Activated CD4-positive, alpha-beta memory T cell treated with anti-CD3 and anti-CD28 coated beads, Interleukin-2, amount 10 ng/mL, durations not matched to agents 7 days and 5 days (primary cell): ENCODE data around the gene SIRT2. TPM values are rescaled to one million over a fixed set of nuclear protein-coding genes. Genes with fewer than 3 reads are reported as not detected.

ENCODE experiments used
- CTCF ChIA-PET: fragments of 350-600 bp; sonication (Branson Sonifier 250); formaldehyde crosslinking; loops from one replicate; lab custom pipeline; 2021; ENCODE audit warnings: antibody characterized with exemption, inconsistent platforms; lab: Charles Lee
- POLR2A ChIA-PET: fragments of 350-600 bp; sonication (Branson Sonifier 250); formaldehyde crosslinking; loops from one replicate; lab custom pipeline; 2021; ENCODE audit warnings: antibody characterized with exemption; lab: Charles Lee
- DNase-seq: peaks from one replicate; pipeline ENCODE4 v3.0.0-alpha.2; 2020
- H3K27ac Mint-ChIP-seq: one replicate; pipeline ENCODE4 v1.8.0; 2021; ENCODE audit warnings: mild to moderate bottlenecking, mixed read lengths
- H3K27me3 Mint-ChIP-seq: one replicate; pipeline ENCODE4 v1.8.0; 2021; ENCODE audit warnings: mixed read lengths
- H3K36me3 Mint-ChIP-seq: one replicate; pipeline ENCODE4 v1.8.0; 2021; ENCODE audit warnings: low read depth, mixed read lengths
- H3K4me1 Mint-ChIP-seq: one replicate; pipeline ENCODE4 v1.8.0; 2021; ENCODE audit warnings: mixed read lengths
- H3K4me3 Mint-ChIP-seq: one replicate; pipeline ENCODE4 v1.8.0; 2021; ENCODE audit warnings: mild to moderate bottlenecking, mixed read lengths
- H3K9me3 Mint-ChIP-seq: one replicate; pipeline ENCODE4 v1.8.0; 2021; ENCODE audit warnings: mixed read lengths
- total RNA-seq, 2 experiments: library from RNA; stranded (reverse); gene quantifications; one replicate each; pipeline ENCODE4 v1.2.3, GENCODE V29; 2021

Gene SIRT2
- total RNA-seq, 2 experiments from 2014 or later: 51.4 to 53.2 TPM

DNA sequence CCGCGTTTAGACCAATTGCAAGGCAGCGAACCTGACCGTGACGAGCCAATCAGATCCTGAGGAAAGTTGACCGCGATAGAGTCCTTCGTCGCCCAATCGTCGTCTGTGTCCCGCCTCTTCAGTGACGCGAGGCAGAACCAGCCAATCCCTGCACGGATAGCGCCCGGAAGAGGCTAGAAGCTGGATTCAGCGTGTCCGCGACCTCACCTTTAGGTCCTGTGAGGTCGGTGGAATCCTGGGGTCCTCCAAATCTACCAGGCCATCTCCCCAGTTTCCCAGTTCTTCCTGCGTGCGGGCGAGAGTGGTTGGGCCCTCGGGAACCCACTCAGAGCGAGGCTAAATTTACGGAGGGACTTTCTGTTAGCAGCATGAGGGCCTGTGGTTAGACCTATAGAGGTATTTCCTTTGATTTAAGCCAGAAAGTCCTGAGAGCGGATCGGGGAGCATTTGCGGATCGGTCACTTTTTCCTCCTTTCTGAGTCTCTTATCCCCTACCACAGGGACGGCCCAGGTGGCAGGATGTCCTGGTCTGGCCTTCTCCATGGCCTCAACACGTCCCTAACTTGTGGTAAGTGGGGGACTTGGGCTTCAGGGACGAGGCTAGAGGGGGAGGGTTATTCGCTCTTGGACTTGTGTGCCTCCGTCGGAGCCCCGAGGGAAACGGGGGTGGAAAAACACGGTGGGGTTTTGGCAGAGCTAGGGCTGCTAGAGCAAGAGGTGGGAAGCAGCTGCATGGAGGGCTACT is 31.5 kb upstream of the SIRT2 start, which contains the start of gene MRPS12:
Gene MRPS12 (plus strand): TSS at position 169 of the 745 bp plus-strand sequence. CDS start 351 bp downstream, at position 520.
- Mint-ChIP-seq H3K4me1 (peaks cover 52% of the 10 kb centered on the region), H3K27me3 (no peaks in the 10 kb centered on the region), H3K27ac (peak within 1 kb of the TSS; percentile 92), H3K36me3 (peaks cover 29% of the 10 kb centered on the region), H3K4me3 (peak within 1 kb of the TSS; percentile 93), H3K9me3 (no peaks in the 10 kb centered on the region)
- ChIA-PET CTCF (interaction anchor here (0.6 to 4.6 kb wide), 67 partner anchors 9 to 1039 kb away, joined by 3 to 62 read pairs (median 6); partner anchors contain the start of genes ACTN4, CAPN12, ECH1 and EIF3K), POLR2A (interaction anchor here (0.9 to 2.9 kb wide), 21 partner anchors 9 to 556 kb away, joined by 3 to 22 read pairs (median 4); partner anchors contain the start of genes ACTN4, EIF3K, FAM98C and GMFG)
- DNase-seq: peak; percentile 99

- H3K27ac Mint-ChIP-seq: peak within 1 kb of the TSS; percentile 92
- peaks cover 55% of the 10 kb centered on the region for H3K4me1 Mint-ChIP-seq
- peak within 1 kb of the TSS; percentile 93 for H3K4me3 Mint-ChIP-seq
- peak; percentile 94 for DNase-seq
- no peaks in the 10 kb centered on the region for H3K9me3 Mint-ChIP-seq
- ChIA-PET POLR2A (interaction anchor here (0.6 to 2.9 kb wide), 22 partner anchors 10 to 849 kb away, joined by 3 to 22 read pairs (median 4); partner anchors contain the start of genes ACTN4, EIF3K, FAM98C and GMFG), CTCF (interaction anchor here (0.5 to 4.6 kb wide), 71 partner anchors 8 to 1040 kb away, joined by 3 to 62 read pairs (median 5); partner anchors contain the start of genes ACTN4, CAPN12, ECH1 and EIF3K)
- H3K36me3 Mint-ChIP-seq: peaks cover 28% of the 10 kb centered on the region
- no peaks in the 10 kb centered on the region for H3K27me3 Mint-ChIP-seq
Observed at GRCh38 chr19:38929929-38930775, 30.7 kb upstream of the SIRT2 start, which contains the start of gene SARS2. TSS of gene SARS2 (minus strand) at chr19:38930763. CDS start at chr19:38930736, 27 bp downstream.

DNA sequence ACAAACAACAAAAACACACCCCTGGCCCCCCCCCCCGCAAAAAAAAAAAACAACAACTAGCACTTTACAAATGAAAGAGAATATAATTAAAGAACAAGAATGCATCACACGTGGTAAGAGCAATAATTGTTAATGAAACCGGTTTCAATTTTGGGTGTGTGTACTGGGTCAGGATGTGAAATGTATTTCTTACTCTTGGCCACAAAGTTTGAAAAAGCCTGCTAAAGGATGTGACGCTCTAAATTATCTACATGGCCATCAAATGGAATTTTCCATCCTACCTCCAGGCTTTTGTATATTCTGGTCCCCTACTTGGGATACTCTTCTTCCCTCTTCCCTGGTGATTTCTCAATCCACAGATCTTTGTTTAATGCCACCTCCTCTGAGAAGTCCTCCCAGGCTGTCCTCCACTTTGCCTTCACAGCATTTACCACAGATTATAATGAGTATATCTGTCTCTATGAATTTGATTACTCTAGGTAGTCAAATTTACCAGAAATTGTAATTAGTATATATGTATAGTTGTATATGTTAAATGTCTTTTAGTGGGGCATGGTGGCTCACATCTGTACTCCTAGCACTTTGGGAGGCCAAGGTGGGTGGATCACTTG is 29.1 kb upstream of the SIRT2 start:
- CTCF ChIA-PET: interaction anchor here (2.9 to 4.6 kb wide), 5 partner anchors 27 to 526 kb away, joined by 15 to 62 read pairs (median 21); partner anchors contain the start of genes ECH1, FAM98C, NFKBIB and RINL
- Mint-ChIP-seq H3K4me3 (peak overlapping the region; percentile 93), H3K36me3 (peaks cover 23% of the 10 kb centered on the region), H3K4me1 (peaks cover 65% of the 10 kb centered on the region), H3K27me3 (no peaks in the 10 kb centered on the region), H3K27ac (peak overlapping the region; percentile 92), H3K9me3 (no peaks in the 10 kb centered on the region)
- POLR2A ChIA-PET: interaction anchor here (2.0 to 3.2 kb wide), 3 partner anchors 28 to 194 kb away, joined by 4 to 22 read pairs (median 11); partner anchors contain the start of genes NFKBIB and SIRT2
- DNase-seq: no peak

GRCh38 chr19:38924388-38924787 is 25.0 kb upstream of the SIRT2 start:
- no peak for DNase-seq
- peaks cover 42% of the 10 kb centered on the region for H3K4me1 Mint-ChIP-seq
- H3K9me3 Mint-ChIP-seq: no peaks in the 10 kb centered on the region
- H3K36me3 Mint-ChIP-seq: peaks cover 21% of the 10 kb centered on the region
- no peaks in the 10 kb centered on the region for H3K27me3 Mint-ChIP-seq
- H3K27ac Mint-ChIP-seq: peak overlapping the region; percentile 66
- CTCF ChIA-PET: interaction anchor here (0.8 kb wide), 1 partner anchor 37 kb away, joined by 3 read pairs; no protein-coding TSS in a partner anchor
- no peak overlapping the region for H3K4me3 Mint-ChIP-seq
- POLR2A ChIA-PET: interaction anchor here (1.0 kb wide), 1 partner anchor 75 kb away, joined by 3 read pairs; the partner anchor contains the start of gene HNRNPL

DNA sequence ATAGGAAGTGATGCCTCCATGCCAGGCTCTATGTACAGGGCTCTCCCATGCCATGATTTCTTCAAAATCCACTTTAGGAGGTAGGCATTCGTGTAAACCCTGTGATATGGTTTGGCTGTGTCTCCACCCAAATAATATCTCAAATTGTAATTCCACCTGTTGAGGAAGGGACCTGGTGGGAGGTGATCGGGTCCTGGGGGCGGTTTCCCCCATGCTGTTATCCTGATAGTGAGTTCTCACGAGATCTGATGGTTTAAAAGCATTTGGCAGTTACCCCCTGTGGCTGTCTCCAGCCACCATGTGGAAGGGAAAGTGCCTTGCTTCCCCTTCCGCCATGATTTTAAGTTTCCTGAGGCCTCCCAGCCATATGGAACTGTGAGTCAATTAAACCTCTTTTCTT is 23.1 kb upstream of the SIRT2 start:
- ChIA-PET POLR2A (no interaction called here), CTCF (interaction anchor here (0.7 kb wide), 1 partner anchor 8 kb away, joined by 4 read pairs; the partner anchor contains the start of genes MRPS12 and SARS2)
- H3K4me1 Mint-ChIP-seq: peaks cover 23% of the 10 kb centered on the region
- H3K27me3 Mint-ChIP-seq: no peaks in the 10 kb centered on the region
- DNase-seq: no peak
- no peak overlapping the region for H3K4me3 Mint-ChIP-seq
- no peaks in the 10 kb centered on the region for H3K9me3 Mint-ChIP-seq
- no peak overlapping the region for H3K27ac Mint-ChIP-seq
- H3K36me3 Mint-ChIP-seq: peaks cover 21% of the 10 kb centered on the region

DNA sequence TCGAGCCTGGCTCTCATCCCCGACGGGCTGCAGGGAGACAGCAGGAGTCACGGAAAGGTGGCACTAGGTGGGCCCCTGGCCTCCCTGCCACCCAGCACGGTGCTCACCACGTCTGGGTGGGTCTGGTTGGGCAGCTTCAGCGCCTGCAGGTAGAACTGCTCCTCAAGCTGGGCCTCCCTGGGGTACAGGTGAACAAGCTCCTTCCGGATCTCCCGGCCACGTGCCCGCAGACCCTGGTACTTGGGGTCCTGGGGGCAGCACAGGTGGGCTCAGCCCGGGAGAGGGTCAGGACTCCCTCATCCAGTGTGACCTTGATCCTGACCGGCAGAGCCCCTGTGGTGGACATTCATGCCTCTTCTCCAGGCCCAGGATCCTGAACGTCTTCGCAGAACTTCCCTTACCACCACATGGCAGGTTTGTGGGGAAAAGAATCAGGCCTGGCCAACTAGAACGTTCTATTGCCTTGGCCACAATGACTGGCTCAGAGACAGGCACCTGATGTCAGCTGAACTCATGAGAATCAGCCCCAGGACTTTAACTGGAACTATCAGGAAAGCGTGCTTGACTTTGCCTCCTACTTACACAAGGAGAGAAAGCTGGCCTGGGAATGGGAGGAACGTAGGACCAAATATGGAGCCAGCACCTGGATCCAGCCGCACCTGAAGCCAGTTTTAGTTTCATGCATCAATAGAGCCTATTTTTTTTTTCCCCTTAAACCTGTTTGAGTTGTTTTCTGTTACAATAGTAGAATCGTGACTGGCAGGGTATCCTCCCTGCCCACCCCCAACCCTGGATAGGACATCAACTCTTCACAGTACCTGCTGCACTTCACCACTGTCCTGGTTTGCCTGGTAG is 22.2 kb upstream of the SIRT2 start:
- ChIA-PET POLR2A (interaction anchor here (0.9 kb wide), 1 partner anchor 21 kb away, joined by 3 read pairs; the partner anchor contains the start of gene NFKBIB), CTCF (interaction anchor here (0.7 to 1.0 kb wide), 2 partner anchors 8 to 9 kb away, joined by 3 to 4 read pairs; partner anchors contain the start of genes MRPS12 and SARS2)
- H3K9me3 Mint-ChIP-seq: no peaks in the 10 kb centered on the region
- H3K27me3 Mint-ChIP-seq: no peaks in the 10 kb centered on the region
- DNase-seq: no peak
- H3K4me3 Mint-ChIP-seq: no peak overlapping the region
- peaks cover 21% of the 10 kb centered on the region for H3K36me3 Mint-ChIP-seq
- H3K4me1 Mint-ChIP-seq: peaks cover 19% of the 10 kb centered on the region
- H3K27ac Mint-ChIP-seq: no peak overlapping the region

GRCh38 chr19:38920602-38921419 is 21.4 kb upstream of the SIRT2 start:
- Mint-ChIP-seq H3K4me3 (no peak overlapping the region), H3K27ac (no peak overlapping the region), H3K9me3 (no peaks in the 10 kb centered on the region), H3K27me3 (no peaks in the 10 kb centered on the region), H3K4me1 (peaks cover 13% of the 10 kb centered on the region), H3K36me3 (peaks cover 21% of the 10 kb centered on the region)
- DNase-seq: no peak
- CTCF ChIA-PET: interaction anchor here (1.0 kb wide), 1 partner anchor 10 kb away, joined by 3 read pairs; the partner anchor contains the start of genes MRPS12 and SARS2
- POLR2A ChIA-PET: interaction anchor here (0.9 kb wide), 1 partner anchor 20 kb away, joined by 3 read pairs; the partner anchor contains the start of gene NFKBIB

DNA sequence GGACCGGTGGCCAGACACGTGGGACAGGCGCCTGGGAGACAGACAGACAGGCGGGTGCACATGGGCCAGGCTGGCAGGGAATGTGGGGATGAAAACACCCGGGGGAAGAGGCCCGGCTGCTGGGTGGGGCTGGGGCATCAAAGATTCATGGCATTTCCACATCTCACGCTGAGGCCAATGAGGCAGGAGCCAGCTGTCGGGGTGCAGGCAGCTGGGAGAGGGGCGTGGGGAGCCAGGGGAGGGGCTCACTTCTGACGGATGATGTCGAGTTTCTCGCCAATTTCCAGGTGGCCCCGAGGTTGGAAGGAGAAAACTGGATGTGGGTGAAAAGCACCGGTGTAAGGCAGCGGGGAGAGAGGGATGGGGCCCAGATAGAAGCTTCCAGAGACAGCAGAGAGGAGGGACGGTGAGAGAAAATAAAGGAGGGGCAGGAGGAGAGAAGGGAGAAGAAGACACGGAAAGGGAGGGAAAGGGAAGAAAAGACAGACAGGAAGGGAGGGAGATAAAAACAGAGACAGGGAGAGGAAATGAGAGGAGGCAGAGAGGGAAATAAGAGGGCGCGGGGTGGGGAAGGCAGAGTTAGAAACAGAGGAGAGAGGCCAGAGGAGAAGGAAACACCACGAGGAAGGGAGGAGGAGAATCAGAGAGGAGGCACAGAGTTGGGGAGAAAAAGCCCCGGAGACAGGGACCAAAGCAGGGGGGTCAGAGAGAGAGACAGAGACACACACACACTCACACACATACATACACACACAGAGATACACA is 20.6 kb upstream of the SIRT2 start:
- peaks cover 18% of the 10 kb centered on the region for H3K36me3 Mint-ChIP-seq
- peaks cover 10% of the 10 kb centered on the region for H3K4me1 Mint-ChIP-seq
- POLR2A ChIA-PET: no interaction called here
- DNase-seq: no peak
- no peaks in the 10 kb centered on the region for H3K9me3 Mint-ChIP-seq
- CTCF ChIA-PET: interaction anchor here (1.0 kb wide), 1 partner anchor 10 kb away, joined by 5 read pairs; the partner anchor contains the start of genes MRPS12 and SARS2
- H3K27me3 Mint-ChIP-seq: no peaks in the 10 kb centered on the region
- H3K4me3 Mint-ChIP-seq: no peak overlapping the region
- no peak overlapping the region for H3K27ac Mint-ChIP-seq

- CTCF ChIA-PET: interaction anchor here (2.7 kb wide), 1 partner anchor 12 kb away, joined by 10 read pairs; the partner anchor contains the start of genes MRPS12 and SARS2
- no peak overlapping the region for H3K27ac Mint-ChIP-seq
- no peak for DNase-seq
- no peaks in the 10 kb centered on the region for H3K4me1 Mint-ChIP-seq
- no peak overlapping the region for H3K4me3 Mint-ChIP-seq
- POLR2A ChIA-PET: no interaction called here
- H3K36me3 Mint-ChIP-seq: peaks cover 16% of the 10 kb centered on the region
- no peaks in the 10 kb centered on the region for H3K27me3 Mint-ChIP-seq
- H3K9me3 Mint-ChIP-seq: no peaks in the 10 kb centered on the region
Observed at GRCh38 chr19:38918526-38918925, 19.1 kb upstream of the SIRT2 start.
